Measurements from ENCODE around the gene APOA4. TPM values are rescaled to one million over a fixed set of nuclear protein-coding genes. Genes with fewer than 3 reads are reported as not detected.

The APOA4 gene
- total and polyA plus RNA-seq, 2 experiments from 2014 or later = not detected

GRCh38 chr11:116787786-116788486 lies 35.2 kb downstream of the APOA4 start, which contains the start of gene ZPR1:
Gene ZPR1, minus strand, starts transcription at chr11:116788023. Its CDS starts 33 bp downstream, at chr11:116787990.
- peaks cover 35% of the 10 kb centered on the region for H3K36me3 ChIP-seq (ENCODE audit: insufficient read depth)
- ATAC-seq (peak; percentile 66), DNase-seq (ENCODE audit: low spot score) (peak; percentile 81)
- peaks cover 10% of the 10 kb centered on the region for H3K4me1 ChIP-seq (ENCODE audit: insufficient read depth)
- peaks cover 39% of the 10 kb centered on the region for H3K36me3 Mint-ChIP-seq (ENCODE audit: low read depth)
- peak within 1 kb of the TSS; percentile 74 for H3K4me3 ChIP-seq
- no peaks in the 10 kb centered on the region for H3K27me3 ChIP-seq (ENCODE audit: insufficient read depth)
- H4K20me1 ChIP-seq (replicated peaks; ENCODE audit: insufficient read depth) = peaks cover 14% of the 10 kb centered on the region; the same call in 1 of the 2 replicates
- no peaks in the 10 kb centered on the region for H3K9me3 Mint-ChIP-seq
- peak within 1 kb of the TSS; percentile 98 for H3K4me2 ChIP-seq
- H3K4me3 Mint-ChIP-seq = peak within 1 kb of the TSS; percentile 96
- H3K9me2 ChIP-seq (ENCODE audit: insufficient read depth) = no peaks in the 10 kb centered on the region
- H3F3A ChIP-seq (replicated peaks; ENCODE audit: low read depth) = peaks cover 2% of the 10 kb centered on the region; the same call in 1 of the 2 replicates
- no peak for TF ChIP-seq CTCF (conservative IDR thresholded peaks at IDR 0.05; ENCODE audit: low read depth in 2 of 2)
- no peak for TF ChIP-seq NANOG (IDR thresholded peaks at IDR 0.05; ENCODE audit: borderline replicate concordance)
- TF ChIP-seq REST (IDR thresholded peaks at IDR 0.05; ENCODE audit: unreplicated experiment) = no peak
- 0 out of 2 replicates have a peak, but pooled peaks have one; percentile 34 for TF ChIP-seq ETS1 (IDR thresholded peaks at IDR 0.05)
- TF ChIP-seq JUNB (IDR thresholded peaks at IDR 0.05; ENCODE audit: unreplicated experiment) = no peak
- TF ChIP-seq ZNF331 (CRISPR knock-in tag; IDR thresholded peaks at IDR 0.05; ENCODE audit: low read depth) = no peak
- TF ChIP-seq POLR2AphosphoS5 (IDR thresholded peaks at IDR 0.05; ENCODE audit: low read depth) = peak; percentile 87
- no peak for TF ChIP-seq EZH2 (IDR thresholded peaks at IDR 0.05; ENCODE audit: low read depth, unreplicated experiment)
- TF ChIP-seq ZNF462 (CRISPR knock-in tag; IDR thresholded peaks at IDR 0.05) = no peak
- peak; percentile 89 for TF ChIP-seq CREB1 (CRISPR knock-in tag; IDR thresholded peaks at IDR 0.05; ENCODE audit: low read depth)
- no peak for TF ChIP-seq EZH2phosphoT487 (IDR thresholded peaks at IDR 0.05; ENCODE audit: unreplicated experiment)
- peak within 1 kb of the TSS; percentile 60 for H3K27ac Mint-ChIP-seq
- peaks cover 21% of the 10 kb centered on the region for H3K4me1 Mint-ChIP-seq
- H3K27ac ChIP-seq (ENCODE audit: low read depth) = peak within 1 kb of the TSS; percentile 71; the same call in 1 of the 2 replicates
- peak within 1 kb of the TSS; percentile 93 for H2AFZ ChIP-seq
- H3K27me3 Mint-ChIP-seq (ENCODE audit: insufficient read depth, low read depth, poor library complexity) = peaks cover 10% of the 10 kb centered on the region
- peaks cover 18% of the 10 kb centered on the region for H3K79me2 ChIP-seq (replicated peaks; ENCODE audit: insufficient read depth)
